Measurements from ENCODE around the gene MPPED1.

Gene MPPED1

DNA sequence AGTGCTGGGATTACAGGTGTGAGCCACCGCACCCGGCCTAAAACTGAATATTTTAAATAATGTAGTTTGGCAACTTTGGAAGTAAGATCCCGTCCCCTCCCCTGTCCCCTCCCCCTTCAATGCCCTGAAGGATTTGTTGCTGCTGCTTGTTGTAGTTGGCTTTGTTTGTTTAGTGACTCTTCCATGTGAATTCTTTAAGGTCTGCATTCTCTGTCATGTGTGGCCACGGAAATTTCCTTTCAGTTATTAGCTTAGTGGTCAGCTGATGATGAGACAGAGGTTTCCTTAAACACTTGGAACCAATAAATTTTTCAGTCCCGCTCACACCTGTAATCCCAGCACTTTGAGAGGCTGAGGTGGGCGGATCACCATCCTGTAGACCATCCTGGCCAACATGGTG is 109.9 kb downstream of the MPPED1 start:
- DNase-seq (ENCODE audit: low read depth in 2 of 2) = no peak

DNA sequence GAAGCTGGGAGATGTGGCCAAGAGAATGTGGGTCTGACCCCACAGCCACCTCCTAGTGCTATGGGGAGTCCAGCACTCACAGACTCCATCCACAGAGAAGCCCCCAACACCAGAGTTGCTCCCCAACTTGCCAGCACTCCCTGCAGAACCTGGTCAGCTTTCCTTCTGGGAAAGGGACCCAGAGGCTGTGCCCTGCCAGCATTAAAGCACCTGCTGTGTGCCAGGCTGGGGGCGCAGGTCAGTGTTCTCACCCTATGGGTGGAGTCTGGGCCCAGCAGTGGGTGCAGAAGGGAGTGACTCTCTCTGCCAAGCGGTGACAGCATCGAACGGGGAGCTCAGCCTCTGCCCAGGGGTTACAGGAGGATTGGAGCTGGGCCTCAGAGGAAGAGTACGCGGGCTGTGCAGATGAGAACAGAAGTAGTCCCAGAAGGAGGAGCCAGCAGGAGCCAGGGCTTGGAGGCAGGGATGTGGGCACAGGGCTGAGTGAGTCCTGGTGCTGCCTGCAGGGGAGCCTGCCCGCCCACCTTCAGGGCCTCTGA is 114.4 kb downstream of the MPPED1 start:
- DNase-seq (ENCODE audit: low read depth in 2 of 2) = no peak

DNA sequence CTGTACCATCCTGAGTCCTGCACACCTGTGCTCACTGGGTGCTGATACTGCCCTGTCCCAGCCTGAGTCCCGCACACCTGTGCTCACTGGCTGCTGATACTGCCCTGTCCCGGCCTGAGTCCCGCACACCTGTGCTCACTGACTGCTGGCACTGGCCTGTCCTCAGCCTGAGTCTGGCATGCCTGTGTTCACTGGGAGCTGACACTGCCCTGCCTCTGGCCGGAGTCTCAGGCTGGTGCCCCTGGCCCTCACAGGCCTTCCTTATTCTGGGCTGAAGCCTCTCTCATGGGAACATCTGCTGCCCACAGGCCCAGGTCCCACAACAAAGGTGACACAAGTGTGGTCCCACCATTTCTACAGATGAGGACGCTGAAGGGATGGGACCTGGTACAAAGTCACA is 115.1 kb downstream of the MPPED1 start:
- no peak for DNase-seq (ENCODE audit: low read depth in 2 of 2)

DNA sequence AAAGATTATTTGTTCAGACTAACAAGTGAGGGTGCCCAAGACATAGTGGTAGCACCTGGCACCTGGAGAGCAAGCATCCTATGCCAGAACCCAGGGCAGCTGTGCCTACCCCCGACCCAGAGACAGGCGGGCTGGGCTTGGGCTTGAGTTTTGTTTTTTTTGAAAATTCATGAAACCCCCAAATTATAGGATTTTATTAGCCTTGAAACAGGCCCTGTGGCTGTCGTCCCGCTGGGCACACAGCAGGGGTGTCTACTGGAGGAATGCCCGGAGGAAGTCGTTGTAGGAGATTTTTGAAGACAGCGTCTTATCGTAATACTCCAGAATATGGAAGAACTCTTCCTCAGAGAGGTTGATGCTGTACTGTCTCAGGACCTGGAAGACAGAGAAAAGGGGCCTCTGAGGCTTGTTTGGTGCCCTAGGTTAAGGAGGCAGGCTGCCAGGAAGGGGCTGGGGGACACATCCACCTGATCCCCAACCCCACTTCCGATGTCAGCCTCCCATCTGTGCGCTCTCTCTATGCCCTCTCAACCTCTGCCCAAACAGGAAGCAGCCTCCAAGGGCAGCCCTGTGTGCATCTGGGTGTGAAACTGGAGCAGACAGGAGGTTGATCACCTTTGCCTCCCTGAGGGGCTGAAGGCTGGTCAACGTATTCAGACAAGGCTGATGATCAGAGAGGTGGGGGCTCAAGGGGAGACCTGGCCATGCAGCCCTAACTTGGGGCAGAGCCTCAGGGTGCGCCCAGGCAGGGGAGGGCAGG is 117.0 kb downstream of the MPPED1 start:
- no peak for DNase-seq (ENCODE audit: low read depth in 2 of 2)

DNA sequence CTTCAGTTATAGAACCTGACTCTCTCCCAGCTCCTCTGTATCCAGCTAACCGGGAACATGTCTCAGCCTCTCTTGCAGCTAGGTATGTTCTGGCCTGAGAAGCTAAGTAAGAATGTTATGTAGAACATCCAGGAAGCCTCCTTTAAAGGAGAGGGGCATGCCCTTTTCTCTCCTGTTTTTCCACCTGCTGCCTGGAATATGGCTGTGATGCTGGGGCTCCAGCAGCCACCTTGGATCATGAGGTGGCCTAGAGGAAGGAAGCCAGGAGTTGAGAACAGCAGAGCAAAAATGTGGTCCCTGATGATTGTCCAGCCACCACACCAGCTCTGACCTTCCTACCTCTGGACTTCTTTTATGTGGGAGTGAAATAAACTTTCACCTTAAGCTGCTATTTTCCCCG is 117.6 kb downstream of the MPPED1 start:
- no peak for DNase-seq (ENCODE audit: low read depth in 2 of 2)

DNA sequence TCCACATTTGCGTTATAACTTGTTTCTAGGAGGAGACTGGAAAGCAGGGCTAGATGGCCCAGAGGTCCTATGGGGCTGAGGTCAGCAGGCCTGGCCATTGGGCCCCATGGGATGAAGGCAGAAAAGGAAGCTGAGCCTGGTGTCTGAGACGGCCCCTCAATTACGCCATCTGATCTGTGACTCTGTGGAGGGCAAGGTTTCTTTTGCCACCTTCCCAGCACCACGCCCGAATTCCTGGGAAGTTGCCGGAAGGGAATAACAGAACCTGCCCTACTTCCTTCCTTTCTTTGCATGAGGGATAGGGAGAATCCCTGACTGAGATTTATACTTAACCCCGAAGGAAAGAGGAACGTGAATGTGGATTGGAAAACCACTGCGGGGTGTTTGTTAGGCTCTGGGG is 118.1 kb downstream of the MPPED1 start:
- no peak for DNase-seq (ENCODE audit: low read depth in 2 of 2)

DNA sequence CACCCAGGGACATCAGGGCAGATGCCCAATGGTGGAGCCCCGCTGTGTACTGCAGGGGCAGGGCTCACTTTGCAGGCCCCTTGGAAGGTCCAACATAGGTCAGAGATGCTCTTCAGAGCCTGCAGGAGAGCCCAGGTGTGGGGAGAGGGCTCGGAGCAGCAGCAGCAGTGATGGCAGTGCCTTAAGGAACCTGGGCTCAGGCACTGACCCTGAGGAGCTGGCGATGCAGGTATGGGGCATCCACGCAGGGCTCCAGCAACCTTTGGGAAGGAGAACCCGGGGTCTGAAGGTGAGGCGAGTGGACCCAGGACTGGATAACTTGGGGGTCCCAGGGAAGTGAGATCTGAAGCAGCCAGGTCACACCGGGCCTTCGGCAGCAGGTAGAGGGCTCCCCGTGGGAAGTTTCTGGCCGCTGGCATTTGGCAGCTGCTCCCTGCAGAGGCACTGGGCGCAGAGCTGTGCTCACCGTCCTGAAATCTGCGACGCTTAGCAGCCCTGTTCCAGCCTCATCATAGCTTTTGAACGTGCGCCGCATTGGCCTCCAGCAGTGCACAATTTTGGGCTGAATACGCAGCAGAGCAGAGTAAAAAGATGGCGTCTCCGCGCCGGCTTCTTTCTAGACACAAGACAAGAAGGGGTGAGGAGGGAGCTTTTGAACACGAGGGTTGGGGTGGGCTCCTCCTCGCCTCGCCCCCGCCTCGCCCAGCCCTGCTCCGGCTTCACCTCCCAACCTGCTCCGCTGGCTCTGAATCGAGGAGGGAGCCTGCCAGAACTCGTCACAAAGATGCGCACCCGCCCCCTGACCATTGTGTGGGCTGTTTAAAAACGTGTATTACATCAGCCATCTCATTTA is 118.8 kb downstream of the MPPED1 start:
- no peak for DNase-seq (ENCODE audit: low read depth in 2 of 2)

DNA sequence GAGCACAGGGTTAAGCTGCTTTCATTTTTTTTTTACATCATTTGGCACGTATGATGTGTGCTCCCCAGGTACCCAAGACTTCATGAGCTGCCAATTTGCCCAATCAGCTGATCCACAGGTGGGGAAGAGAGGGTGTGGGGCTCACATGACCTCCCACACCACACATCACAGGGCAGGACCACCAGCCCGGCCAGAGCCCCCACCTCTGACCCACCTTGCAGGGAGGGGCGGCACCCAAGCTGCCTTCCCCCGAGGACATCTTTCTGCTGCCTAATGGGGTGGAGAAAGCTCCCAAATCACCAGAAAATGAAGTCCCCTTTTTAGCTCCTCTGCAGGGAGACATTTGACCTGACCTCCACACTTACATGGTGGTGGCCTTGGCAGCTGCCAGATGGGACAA is 119.8 kb downstream of the MPPED1 start:
- DNase-seq (ENCODE audit: low read depth in 2 of 2) = no peak

DNA sequence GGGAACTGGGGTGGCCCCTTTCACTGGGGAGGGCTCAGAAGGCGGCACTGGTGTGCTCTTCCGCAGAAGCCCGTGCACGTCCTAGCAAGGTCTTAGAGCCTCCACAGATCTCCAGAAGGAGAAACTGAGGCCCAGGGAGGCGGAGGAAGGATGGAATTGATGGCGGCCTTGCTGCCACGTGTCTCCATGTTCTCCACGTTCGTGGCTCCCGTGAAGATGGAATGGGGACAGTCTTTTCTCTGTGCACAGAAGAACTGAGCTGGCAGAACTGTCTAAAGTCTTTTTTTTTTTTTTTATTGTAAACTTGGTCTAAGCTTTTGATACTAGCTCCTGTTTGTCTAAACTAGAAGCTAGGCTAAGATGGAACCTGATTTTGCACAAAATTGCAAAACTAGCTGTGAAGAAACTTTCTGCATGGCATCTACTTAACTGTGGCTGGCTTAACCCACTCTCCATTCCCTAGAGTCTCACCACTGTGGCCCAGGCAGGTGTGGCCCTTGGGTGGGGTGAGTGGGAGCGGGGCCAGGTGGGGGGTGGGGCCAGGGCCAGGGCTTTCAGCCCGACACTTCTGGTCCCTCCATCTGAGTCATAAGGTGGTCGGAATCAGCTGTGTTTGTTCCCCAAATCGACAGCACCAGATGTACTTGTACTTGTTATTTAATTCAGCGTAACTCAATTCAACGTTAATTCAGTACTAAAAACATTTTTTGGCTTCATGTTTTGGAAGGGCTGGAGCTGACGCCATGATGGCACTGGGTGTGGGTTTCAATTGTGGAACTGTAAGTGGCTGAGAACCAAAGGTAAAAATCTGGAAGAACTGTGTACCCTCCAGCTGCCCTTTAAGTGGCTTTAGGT is 120.7 kb downstream of the MPPED1 start:
- no peak for DNase-seq (ENCODE audit: low read depth in 2 of 2)

DNA sequence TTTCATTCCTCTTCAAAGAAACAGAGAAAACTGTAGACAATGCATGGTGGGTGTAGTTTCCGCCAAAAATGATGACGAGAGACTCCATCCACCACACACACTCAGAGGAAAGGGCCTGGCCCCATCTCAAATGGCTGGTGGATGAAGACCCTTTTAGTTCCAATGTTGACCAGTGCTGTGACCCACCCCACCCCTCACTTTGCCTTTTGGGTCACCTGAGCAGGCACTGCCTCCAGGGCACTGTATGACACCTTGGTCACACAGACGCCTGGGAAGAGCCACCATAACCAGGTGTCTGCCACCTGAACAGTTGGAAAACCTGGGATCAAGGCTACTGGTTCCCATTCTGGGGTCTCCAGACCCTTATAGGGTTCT is 121.3 kb downstream of the MPPED1 start:
- no peak for DNase-seq (ENCODE audit: low read depth in 2 of 2)

DNA sequence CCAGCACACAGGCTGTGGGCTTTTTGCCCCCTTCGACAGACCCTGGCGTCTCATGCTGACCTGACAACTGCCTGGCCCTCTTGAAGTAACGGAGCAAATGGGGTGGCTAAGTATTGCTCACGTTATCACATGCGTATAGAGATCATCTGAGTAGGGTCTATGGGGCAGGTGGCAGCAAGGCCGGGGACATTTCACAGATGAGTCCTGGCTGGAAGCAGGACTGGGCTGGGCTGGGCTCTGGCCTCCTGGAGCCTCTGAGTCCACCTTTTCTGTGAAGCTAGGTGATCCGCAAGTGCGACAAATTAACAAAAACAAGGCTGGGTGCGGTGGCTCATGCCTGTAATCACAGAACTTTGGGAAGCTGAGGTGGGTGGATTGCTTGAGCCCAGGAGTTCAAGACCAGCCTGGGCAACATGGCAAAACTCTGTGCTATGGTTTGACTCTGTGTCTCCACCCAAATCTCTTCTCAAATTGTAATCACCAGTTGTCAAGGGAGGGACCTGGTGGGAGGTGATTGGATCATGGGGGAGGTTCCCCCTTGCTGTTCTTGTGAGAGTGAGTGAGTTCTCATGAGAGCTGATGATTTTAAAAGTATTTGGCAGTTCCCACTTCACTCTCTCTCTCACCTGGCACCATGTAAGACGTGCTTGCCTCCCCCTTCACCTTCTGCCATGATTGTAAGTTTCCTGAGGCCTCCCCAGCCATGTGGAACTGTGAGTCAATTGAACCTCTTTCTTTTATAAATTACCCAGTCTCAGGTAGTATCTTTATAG is 122.0 kb downstream of the MPPED1 start:
- no peak for DNase-seq (ENCODE audit: low read depth in 2 of 2)

DNA sequence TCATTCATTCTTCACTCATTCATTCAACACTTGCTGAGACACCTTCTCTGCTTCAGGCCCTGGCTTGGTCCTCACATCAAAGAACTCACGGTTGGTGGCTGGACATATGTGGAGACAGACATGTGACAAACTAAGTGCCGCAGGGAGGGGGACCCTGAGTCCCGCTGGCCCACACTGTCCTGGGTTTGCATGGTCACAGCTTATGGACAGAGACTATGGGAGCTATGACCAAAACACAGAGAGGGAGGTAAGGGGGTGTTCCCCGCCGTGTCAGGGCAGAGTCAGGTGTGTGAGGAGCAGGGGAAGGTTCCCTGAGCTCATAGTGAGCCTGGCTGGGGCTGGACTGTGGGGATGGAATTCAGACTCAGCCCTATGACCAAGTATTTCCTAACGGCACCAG is 123.1 kb downstream of the MPPED1 start:
- no peak for DNase-seq (ENCODE audit: low read depth in 2 of 2)

DNA sequence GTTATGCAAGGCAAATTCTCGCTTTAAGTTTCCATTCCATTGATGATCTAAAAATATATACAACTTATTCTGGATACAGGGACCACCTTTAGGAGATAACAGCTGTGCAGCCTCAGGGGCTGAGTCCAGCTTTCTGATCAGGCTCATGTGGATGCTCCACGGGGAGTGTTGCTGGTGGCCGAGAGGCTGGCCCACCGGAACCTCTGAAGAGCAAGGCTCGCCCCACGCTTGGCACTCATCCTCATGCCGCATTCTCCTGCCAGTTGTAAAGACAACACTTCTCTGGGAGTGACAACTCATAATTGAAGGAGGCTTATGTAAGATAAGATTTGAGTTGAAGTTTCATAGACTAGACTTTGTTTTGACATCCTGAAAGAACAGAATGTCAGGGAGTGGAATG is 123.5 kb downstream of the MPPED1 start:
- DNase-seq (ENCODE audit: low read depth in 2 of 2) = no peak

DNA sequence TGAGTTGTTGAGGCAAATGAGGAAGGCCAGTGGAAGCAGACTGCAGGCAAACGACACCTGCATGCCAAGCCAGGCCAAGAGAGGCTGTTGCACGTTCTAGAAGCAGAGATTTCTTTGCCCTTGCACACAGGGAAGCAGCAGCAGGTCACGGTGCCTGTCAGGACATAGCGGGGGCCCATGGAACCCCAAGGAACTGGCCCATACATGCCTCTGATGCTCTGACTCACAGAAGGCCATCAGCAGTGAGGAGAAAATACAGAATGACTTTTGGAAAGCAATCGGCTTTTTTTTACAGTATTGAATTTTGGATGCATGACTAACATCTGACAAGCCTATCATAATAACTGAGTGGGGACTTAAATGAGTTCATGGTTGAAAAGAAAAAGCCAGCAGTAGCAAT is 123.9 kb downstream of the MPPED1 start:
- no peak for DNase-seq (ENCODE audit: low read depth in 2 of 2)

DNA sequence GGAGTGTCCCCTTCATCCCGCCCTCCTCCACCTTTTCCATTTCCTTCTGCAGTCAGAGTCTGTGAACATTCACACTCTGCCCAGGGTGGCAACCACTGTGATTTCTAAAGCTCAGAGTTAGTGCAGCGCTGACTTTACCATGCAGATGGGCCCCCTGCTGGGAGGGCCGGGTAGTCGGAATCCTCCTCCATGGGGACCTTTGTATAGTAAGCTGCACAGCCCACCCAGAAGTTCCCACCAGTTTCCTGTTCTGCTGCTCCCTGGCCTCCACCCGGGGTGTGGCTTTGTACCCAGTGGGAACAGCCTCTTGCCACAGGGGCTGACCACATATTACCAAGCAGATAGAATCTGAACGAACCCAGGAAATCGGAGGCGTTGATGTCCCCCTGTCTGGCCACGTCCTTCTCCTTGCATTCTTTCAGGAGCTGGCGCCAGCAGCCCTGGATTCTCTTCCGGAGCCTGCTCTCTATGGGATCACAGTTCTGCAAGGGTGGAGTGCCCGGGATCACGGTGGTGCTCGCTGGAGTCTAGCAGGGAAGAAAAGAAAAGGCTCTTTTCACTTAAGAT is 125.3 kb downstream of the MPPED1 start:
- no peak for DNase-seq (ENCODE audit: low read depth in 2 of 2)

DNA sequence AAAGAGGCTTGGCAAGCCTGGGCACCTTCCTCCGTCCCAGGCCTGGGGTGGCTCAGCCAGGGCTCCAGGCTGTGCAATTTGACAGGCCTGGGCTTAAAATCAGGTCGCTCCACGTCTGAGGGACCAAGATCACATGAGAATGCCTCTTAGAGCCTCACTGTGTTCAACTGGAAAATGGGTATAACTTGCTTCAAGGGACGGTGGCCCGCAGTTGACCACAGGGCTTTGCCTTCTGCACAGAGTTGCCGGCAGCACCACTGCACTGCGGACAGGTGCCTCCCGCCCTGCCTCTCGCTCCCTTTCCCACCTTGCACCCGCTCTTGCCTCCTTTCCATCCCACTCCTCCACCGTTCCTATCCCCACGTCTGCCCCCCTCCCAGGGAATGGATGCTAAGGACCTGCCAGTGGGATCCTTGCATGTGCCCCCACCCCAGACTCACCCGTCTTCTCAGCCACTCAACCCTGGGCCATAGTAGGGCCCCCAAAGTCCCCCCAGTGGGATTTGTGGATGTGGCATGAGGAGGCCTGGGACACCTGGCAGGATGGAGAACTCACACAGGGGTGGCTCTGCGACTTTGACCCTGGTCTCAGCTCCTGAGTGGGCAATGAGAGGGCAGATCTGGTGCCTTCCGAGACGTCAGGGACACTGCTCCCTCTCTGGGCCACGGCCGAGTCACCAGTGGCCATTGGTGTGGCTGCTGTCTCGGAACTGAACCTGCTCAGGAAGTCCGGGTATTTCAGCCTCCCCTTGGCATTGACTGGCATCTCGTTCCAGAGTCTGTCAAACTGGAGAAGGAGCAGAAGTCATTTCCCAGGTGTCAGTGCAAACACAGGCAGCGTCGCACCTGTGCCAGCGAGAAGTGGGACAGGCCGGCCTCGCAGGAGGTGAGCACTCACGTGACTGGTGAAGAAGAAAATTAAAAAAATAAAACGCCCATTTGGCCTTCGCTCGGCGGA is 128.0 kb downstream of the MPPED1 start:
- no peak for DNase-seq (ENCODE audit: low read depth in 2 of 2)

DNA sequence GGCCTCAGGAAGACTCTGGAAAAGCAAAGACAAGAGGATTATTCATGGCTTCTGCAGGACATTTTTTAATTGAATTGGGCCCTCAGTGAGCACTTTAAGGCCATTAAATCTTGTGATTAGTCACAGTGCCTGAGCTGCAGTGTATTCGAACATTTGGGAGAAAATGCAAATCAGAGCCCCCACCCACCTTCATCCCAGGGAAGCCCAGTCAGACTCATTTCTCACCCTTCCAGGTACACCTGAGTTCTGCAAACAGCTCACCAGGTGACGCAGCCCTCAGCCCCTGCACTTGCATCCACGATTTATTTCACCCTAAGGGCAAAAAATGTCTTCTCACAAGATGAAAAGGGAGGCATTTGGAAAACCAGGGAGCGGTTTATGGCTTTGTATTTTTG is 128.7 kb downstream of the MPPED1 start:
- no peak for DNase-seq (ENCODE audit: low read depth in 2 of 2)

DNA sequence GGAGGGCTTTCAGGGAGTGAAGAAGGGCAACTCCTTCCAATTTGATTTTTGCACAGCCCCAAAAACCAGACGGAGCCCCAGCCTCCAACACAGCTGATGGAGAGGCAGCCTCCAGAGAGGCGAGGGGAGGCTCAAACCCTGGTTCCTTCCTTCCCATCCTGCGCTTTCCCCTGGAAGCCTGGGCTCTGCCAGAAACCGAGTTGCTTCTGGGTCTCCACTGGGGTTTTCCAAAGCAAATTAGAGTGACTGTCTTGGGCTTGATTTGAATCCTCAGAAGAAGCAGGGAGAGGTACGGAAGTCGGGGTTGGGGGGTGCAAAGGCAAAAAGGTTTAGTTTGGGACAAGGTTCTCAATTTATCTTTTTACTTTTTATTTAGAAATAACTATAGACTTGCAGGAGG is 129.2 kb downstream of the MPPED1 start:
- DNase-seq (ENCODE audit: low read depth in 2 of 2) = no peak

DNA sequence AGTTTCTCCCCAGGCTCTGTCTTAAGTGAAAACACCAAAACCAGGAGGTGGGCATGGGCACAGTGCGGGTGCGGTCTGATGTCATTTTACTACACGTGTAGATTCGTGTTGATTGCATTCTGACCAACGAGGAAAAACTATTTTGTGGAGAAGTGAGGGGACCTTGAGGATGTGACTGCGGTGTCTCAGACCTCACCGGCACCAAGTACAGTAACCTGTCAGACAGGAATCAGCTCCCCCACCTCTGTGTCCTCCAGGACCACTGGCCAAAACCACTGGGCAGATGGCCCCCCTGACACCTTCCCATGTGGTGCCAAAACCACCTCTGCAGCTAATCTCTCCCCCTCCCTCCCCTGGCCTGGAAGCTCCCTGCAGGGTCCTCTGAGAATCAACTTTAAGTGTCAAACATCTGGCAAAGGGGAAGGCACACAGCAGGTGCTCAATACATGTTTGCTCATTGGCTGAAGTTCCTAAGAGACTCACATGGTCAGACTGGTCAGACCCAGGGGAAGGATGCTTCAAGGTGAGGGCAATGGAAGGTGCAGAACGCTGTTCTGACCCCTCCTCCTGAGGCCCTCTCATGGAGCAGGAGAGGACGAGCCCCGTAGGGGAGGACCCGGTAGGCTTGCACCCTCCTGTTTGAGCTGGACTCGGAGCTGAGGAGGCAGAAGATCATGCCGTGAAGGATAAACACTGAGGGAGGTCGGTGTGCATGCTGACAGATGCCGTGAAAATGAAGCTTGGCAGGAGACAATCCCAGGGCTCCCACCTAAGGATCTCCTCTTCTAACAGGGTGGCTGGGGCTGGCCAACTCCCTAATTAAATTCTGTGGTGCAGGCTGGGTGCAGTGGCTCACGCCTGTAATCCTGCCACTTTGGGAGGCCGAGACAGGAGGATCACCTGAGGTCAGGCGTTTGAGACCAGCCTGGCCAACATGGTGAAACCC is 129.9 kb downstream of the MPPED1 start:
- no peak for DNase-seq (ENCODE audit: low read depth in 2 of 2)
